ENCODE measurements around the gene DOCK6. TPM values are rescaled to one million over a fixed set of nuclear protein-coding genes. Genes with fewer than 3 reads are reported as not detected.
A peak's percentile ranks its signal among the peaks of the same experiment; 100 is the strongest.

The DOCK6 gene
- total RNA-seq, 4 donors from 2014 or later, result 37.5 to 92.7 (median 49.2) TPM

DNA sequence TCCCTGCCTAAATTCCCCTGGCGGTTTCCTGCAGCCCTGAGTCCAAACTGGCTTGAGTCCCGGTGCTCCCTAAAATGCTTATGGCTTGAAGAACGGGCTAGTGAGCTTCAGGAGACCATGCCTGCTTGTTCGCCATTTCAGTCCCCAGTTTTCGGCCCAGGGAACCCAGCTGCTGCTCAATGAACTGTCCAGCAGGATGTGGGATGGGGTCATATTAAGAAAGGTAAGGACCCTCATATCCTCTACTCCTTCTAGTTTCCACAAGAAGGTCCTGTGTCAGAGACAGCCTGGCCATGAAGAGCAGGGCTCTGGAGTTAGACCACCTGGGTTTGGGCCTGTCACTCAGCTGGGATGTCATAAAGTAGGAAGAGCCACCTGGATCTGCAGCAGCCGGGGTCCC lies 89.7 kb downstream of the DOCK6 start:
- DNase-seq (ENCODE audit: low spot score in 2 of 2), result no peak
- H3K9me3 ChIP-seq, result no peaks in the 10 kb centered on the region
- WGBS, 2 donors, result 80 to 93% methylated on average over 6 of the region's 6 CpGs
- H3K4me3 ChIP-seq, result no peak overlapping the region
- no peak for TF ChIP-seq EP300 (IDR thresholded peaks at IDR 0.05)
- TF ChIP-seq POLR2A (IDR thresholded peaks at IDR 0.05), result no peak
- TF ChIP-seq CTCF (IDR thresholded peaks at IDR 0.05), result no peak
- no peaks in the 10 kb centered on the region for H3K27me3 ChIP-seq
- H3K4me1 ChIP-seq, result no peaks in the 10 kb centered on the region
- peaks cover 0 to 99% (median 28%) of the 10 kb centered on the region in 3 donors for H3K36me3 ChIP-seq
- H3K27ac ChIP-seq, result no peak overlapping the region

DNA sequence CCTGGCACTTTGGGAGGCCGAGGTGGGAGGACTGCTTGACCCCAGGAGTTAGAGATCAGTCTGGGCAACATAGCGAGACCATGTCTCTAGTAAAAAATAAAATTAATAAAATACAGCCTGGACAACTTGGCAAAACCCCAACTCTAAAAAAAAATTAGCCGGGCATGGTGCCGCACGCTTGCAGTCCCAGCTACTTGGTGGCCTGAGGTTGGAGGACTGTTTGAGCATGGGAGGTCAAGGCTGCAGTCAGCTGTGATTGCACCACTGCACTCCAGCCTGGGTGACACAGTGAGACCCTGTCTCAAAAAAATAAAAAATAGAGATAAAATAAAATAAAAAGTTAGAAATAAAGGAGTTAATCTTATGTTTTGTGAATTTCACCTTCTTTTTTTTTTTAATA lies 91.2 kb downstream of the DOCK6 start:
- WGBS, 2 donors, result 66 to 75% methylated on average over 5 of the region's 5 CpGs
- Histone ChIP-seq H3K4me1 (peaks cover 0 to 11% (median 6%) of the 10 kb centered on the region in 4 donors), H3K9me3 (no peaks in the 10 kb centered on the region), H3K4me3 (no peak overlapping the region), H3K27me3 (no peaks in the 10 kb centered on the region), H3K27ac (peak overlapping the region in 1 of 4 donors; percentile 49), H3K36me3 (peaks cover 0 to 99% (median 28%) of the 10 kb centered on the region in 3 donors)
- no peak for TF ChIP-seq CTCF (IDR thresholded peaks at IDR 0.05)
- TF ChIP-seq POLR2A (IDR thresholded peaks at IDR 0.05), result no peak
- no peak for TF ChIP-seq EP300 (IDR thresholded peaks at IDR 0.05)
- DNase-seq (ENCODE audit: low spot score in 2 of 2), result no peak

DNA sequence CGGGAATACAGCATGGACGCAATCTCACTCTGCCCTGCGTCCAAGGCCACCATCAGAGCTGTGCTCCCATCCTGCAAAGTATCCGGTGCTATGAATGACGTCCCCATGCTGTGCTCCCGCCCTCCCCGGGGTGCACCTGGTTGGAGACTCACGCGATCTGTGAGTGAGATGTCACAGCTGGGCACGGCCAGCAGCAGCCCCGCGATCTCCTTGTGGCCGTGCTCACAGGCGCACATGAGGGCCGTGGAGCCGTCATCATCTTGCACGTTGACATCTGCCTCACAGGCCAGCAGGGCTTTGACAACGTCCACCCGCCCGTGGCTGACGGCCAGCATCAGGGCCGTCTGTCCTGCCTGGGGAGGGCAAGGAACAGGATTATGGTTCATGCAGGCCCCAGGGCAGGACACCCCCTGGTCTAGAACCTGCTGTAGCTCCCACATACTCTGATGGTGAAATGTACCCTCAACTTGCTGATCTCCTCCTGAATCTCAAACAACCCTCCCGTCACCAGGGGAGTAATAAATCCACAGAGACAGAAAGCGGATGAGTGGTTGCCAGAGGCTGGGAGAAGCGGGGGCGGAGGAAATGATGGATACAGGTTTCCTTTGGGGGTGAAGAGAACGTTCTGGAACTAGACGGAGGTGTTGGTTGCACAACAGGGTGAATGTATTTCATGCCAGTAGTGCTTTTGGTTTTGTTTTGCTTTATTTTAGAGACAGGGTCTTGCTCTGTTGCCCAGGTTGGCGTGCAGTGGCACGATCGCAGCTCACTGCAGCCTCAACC lies 92.2 kb downstream of the DOCK6 start:
- WGBS, 2 donors, result 85 to 88% methylated on average over 31 of the region's 31 CpGs
- H3K27ac ChIP-seq, result no peak overlapping the region
- TF ChIP-seq EP300 (IDR thresholded peaks at IDR 0.05), result no peak
- TF ChIP-seq CTCF (IDR thresholded peaks at IDR 0.05), result no peak
- no peak for TF ChIP-seq POLR2A (IDR thresholded peaks at IDR 0.05)
- H3K4me3 ChIP-seq, result no peak overlapping the region
- H3K9me3 ChIP-seq, result no peaks in the 10 kb centered on the region
- no peak for DNase-seq (ENCODE audit: low spot score in 2 of 2)
- peaks cover 0 to 22% (median 15%) of the 10 kb centered on the region in 4 donors for H3K4me1 ChIP-seq
- no peaks in the 10 kb centered on the region for H3K27me3 ChIP-seq
- peaks cover 0 to 91% (median 28%) of the 10 kb centered on the region in 3 donors for H3K36me3 ChIP-seq

DNA sequence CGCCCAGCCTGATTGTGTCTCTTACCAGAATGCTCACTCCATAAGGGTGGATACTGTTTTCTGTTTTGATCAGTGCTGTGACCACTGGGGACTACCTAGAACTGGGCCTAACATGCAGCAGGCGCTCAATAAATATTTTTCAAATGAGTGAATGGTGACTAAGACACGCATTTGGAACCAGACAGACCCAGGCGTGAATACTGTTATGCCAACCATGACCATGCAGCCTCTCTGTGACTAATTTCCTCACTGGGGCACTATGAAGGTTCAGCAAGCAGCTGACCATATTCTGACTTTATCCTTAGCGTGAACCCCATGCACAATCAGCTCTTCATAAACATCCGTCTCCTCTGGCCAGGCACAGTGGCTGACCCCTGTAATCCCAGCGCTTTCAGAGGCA lies 93.8 kb downstream of the DOCK6 start:
- DNase-seq (ENCODE audit: low spot score in 2 of 2), result no peak
- Histone ChIP-seq H3K36me3 (peaks cover 0 to 79% (median 21%) of the 10 kb centered on the region in 3 donors), H3K4me1 (peaks cover 0 to 37% (median 28%) of the 10 kb centered on the region in 4 donors), H3K27ac (peak overlapping the region in 2 of 4 donors; percentile 54 to 90), H3K9me3 (no peaks in the 10 kb centered on the region), H3K4me3 (no peak overlapping the region), H3K27me3 (no peaks in the 10 kb centered on the region)
- WGBS, 2 donors, result 72 to 78% methylated on average over 7 of the region's 7 CpGs
- no peak for TF ChIP-seq EP300 (IDR thresholded peaks at IDR 0.05)
- TF ChIP-seq CTCF (IDR thresholded peaks at IDR 0.05), result no peak
- TF ChIP-seq POLR2A (IDR thresholded peaks at IDR 0.05), result no peak
